Thyroid gland (tissue), 4 donors: Measurements from ENCODE around the gene FLT4. TPM values are rescaled to one million over a fixed set of nuclear protein-coding genes. Genes with fewer than 3 reads are reported as not detected.

ENCODE experiments used
- DNase-seq, 2 donors: peaks; one replicate each; pipeline ENCODE4 v3.0.0-alpha.2; 2019
- H3K27ac ChIP-seq, 3 donors: fragments of 200-600 bp; sonication (generic); 1 replicate in 2 of 3; 2 replicates in 1 of 3; pipeline ENCODE4 v1.5.1; 2016 to 2019; ENCODE audit warnings: mild to moderate bottlenecking in 1 of 3, moderate library complexity in 1 of 3
- H3K27me3 ChIP-seq: fragments of 200-600 bp; sonication (generic); one replicate; pipeline ENCODE4 v1.5.1; 2019
- H3K36me3 ChIP-seq, 2 donors: fragments of 200-600 bp; sonication (generic); one replicate each; pipeline ENCODE4 v1.5.1; 2016 to 2019
- H3K4me1 ChIP-seq, 2 donors: fragments of 200-600 bp; sonication (generic); one replicate each; pipeline ENCODE4 v1.5.1; 2017 to 2019
- H3K4me3 ChIP-seq, 3 donors: fragments of 200-600 bp; sonication (generic); replicated peaks in 1 of 3; 1 replicate in 2 of 3; 2 replicates in 1 of 3; pipeline ENCODE4 v1.5.1; 2016; ENCODE audit warnings: mild to moderate bottlenecking in 1 of 3
- H3K9me3 ChIP-seq: fragments of 200-600 bp; sonication (generic); one replicate; pipeline ENCODE4 v1.5.1; 2017
- CTCF ChIP-seq, 6 experiments: fragments of 200-600 bp in 3 of 6; fragments of 450-650 bp in 3 of 6; sonication (generic) in 3 of 6; IDR thresholded peaks; one replicate each; pipeline ENCODE4 v1.5.1; 2016 to 2019; ENCODE audit warnings: antibody characterized with exemption in 6 of 6, mild to moderate bottlenecking in 2 of 6, inconsistent platforms in 1 of 6, moderate library complexity in 1 of 6
- POLR2A ChIP-seq, 2 donors: fragments of 450-650 bp; IDR thresholded peaks; one replicate each; pipeline ENCODE4 v1.6.1; 2017; ENCODE audit warnings: antibody characterized with exemption in 2 of 2, mild to moderate bottlenecking in 2 of 2, moderate library complexity in 1 of 2
- WGBS, 2 donors: methylation state at CpG; one replicate each; pipeline ENCODE4 v1.1.5; 2017; 5-methylcytosine and 5-hydroxymethylcytosine counted together
- intact Hi-C: fragments of 100-400 bp; cut with DNase I; formaldehyde crosslinking; loops from one replicate; pipeline ENCODE4 v1.15.1; 2023
- total RNA-seq, 4 donors: library from RNA; depleted of rRNA; stranded (reverse); fragments of >200 nt; gene quantifications; one replicate each; pipeline ENCODE4 v1.2.3, GENCODE V29; 2016

Gene FLT4
- total RNA-seq, 4 donors from 2014 or later: 52.8 to 90.9 (median 66.8) TPM

GRCh38 chr5:180568914-180569313, 80.5 kb downstream of the FLT4 start:
- no peak for TF ChIP-seq POLR2A (IDR thresholded peaks at IDR 0.05)
- no peak for TF ChIP-seq CTCF (IDR thresholded peaks at IDR 0.05)
- peaks cover 4 to 22% of the 10 kb centered on the region in 2 donors for H3K36me3 ChIP-seq

GRCh38 chr5:180563994-180564393, 85.4 kb downstream of the FLT4 start:
- intact Hi-C loops: no loop called here

More at GRCh38 chr5:180568914-180569313, 80.5 kb downstream of the FLT4 start:
- Histone ChIP-seq H3K9me3 (no peaks in the 10 kb centered on the region), H3K27ac (no peak overlapping the region), H3K4me1 (no peaks in the 10 kb centered on the region), H3K4me3 (no peak overlapping the region), H3K27me3 (no peaks in the 10 kb centered on the region)
- intact Hi-C loops: no loop called here
- WGBS, 2 donors: 83 to 86% methylated on average over 8 of the region's 8 CpGs
- no peak for DNase-seq

GRCh38 chr5:180558232-180558631, 91.2 kb downstream of the FLT4 start:
- TF ChIP-seq CTCF (IDR thresholded peaks at IDR 0.05) (no peak), POLR2A (IDR thresholded peaks at IDR 0.05) (no peak)
- Histone ChIP-seq H3K4me1 (no peaks in the 10 kb centered on the region), H3K27ac (no peak overlapping the region), H3K27me3 (no peaks in the 10 kb centered on the region), H3K4me3 (no peak overlapping the region), H3K36me3 (no peaks in the 10 kb centered on the region), H3K9me3 (no peaks in the 10 kb centered on the region)
- 94 to 96% methylated on average over 11 of the region's 11 CpGs for WGBS, 2 donors
- DNase-seq: no peak
- intact Hi-C loops: no loop called here

More at GRCh38 chr5:180563994-180564393, 85.4 kb downstream of the FLT4 start:
- H3K27ac ChIP-seq: no peak overlapping the region
- H3K36me3 ChIP-seq: peaks cover 0 to 22% of the 10 kb centered on the region in 2 donors
- DNase-seq: no peak
- no peaks in the 10 kb centered on the region for H3K9me3 ChIP-seq
- no peak overlapping the region for H3K4me3 ChIP-seq
- TF ChIP-seq CTCF (IDR thresholded peaks at IDR 0.05) (no peak), POLR2A (IDR thresholded peaks at IDR 0.05) (no peak)
- WGBS, 2 donors: 87 to 93% methylated on average over 3 of the region's 3 CpGs
- H3K4me1 ChIP-seq: no peaks in the 10 kb centered on the region
- no peaks in the 10 kb centered on the region for H3K27me3 ChIP-seq

- no peak for TF ChIP-seq POLR2A (IDR thresholded peaks at IDR 0.05)
- TF ChIP-seq CTCF (IDR thresholded peaks at IDR 0.05): no peak
- WGBS, 2 donors: 98% methylated on average over 2 of the region's 2 CpGs
- H3K27me3 ChIP-seq: no peaks in the 10 kb centered on the region
- intact Hi-C loops: no loop called here
- H3K4me1 ChIP-seq: no peaks in the 10 kb centered on the region
- no peak overlapping the region for H3K4me3 ChIP-seq
- no peaks in the 10 kb centered on the region for H3K36me3 ChIP-seq
- no peak for DNase-seq
- no peak overlapping the region for H3K27ac ChIP-seq
- H3K9me3 ChIP-seq: no peaks in the 10 kb centered on the region
These were observed 92.1 kb downstream of the FLT4 start for GRCh38 chr5:180557217-180557809.

- Histone ChIP-seq H3K27me3 (no peaks in the 10 kb centered on the region), H3K4me3 (no peak overlapping the region), H3K27ac (no peak overlapping the region), H3K9me3 (no peaks in the 10 kb centered on the region), H3K4me1 (no peaks in the 10 kb centered on the region), H3K36me3 (peaks cover 3 to 6% of the 10 kb centered on the region in 2 donors)
- no peak for DNase-seq
- TF ChIP-seq POLR2A (IDR thresholded peaks at IDR 0.05): no peak
- 92% methylated on average over 7 of the region's 7 CpGs for WGBS, 2 donors
- intact Hi-C loops: no loop called here
These were observed 94.1 kb downstream of the FLT4 start for GRCh38 chr5:180555168-180555921.
